Measurements from ENCODE around the gene S100A3.
A peak's percentile ranks its signal among the peaks of the same experiment; 100 is the strongest.
"Not testable (repeated sequence)": the region's sequence is repeated elsewhere in the genome, so short reads cannot be mapped to it uniquely, and the experiment has no call there.

S100A3 gene

GRCh38 chr1:153568367-153569099 is 19.5 kb upstream of the S100A3 start:
- DNase-seq = peak; percentile 78

DNA sequence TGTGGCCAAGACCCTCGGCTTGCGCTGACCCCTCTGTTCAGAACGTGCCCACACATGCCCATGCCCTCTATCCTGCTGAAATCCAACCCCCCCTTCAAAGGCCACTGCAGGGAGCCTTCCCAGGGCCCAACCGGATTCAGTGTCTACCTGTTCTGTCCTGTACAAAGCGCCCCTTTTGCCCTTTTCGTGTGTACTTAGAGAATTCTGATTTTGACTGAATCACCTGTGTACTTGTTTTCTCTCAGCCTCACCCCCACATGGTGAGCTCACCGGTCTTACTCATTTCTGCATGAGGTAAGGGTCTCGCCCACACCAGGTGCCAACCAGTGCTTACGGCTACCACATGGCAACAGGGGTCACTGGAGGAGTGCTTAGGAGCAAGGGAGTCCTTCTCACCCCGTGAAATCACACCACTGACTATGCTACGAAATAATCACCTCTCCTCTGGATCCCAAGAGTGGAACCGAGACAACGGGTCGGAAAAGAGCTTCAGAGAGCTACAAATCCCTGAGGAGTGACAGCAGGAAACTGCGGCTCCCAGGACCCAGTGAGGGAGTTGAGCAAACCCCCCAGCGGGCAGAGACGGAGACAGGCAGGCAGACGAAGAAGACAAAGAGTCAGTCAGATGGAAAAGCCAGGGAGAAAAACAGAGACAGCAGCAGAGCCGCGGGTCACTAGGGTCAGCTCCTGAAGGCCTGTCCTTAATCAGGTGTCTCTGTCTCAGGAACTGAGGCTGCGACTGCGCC is 18.7 kb upstream of the S100A3 start:
- no peak for DNase-seq

GRCh38 chr1:153566414-153567371 is 17.6 kb upstream of the S100A3 start:
- DNase-seq = peak; percentile 99

- peak; percentile 96 for DNase-seq
Measured at GRCh38 chr1:153565529-153566374, 16.7 kb upstream of the S100A3 start, which contains the start of gene S100A2. Gene S100A2 (minus strand): TSS chr1:153565844. CDS start chr1:153563877, 1,967 bp downstream.

DNA sequence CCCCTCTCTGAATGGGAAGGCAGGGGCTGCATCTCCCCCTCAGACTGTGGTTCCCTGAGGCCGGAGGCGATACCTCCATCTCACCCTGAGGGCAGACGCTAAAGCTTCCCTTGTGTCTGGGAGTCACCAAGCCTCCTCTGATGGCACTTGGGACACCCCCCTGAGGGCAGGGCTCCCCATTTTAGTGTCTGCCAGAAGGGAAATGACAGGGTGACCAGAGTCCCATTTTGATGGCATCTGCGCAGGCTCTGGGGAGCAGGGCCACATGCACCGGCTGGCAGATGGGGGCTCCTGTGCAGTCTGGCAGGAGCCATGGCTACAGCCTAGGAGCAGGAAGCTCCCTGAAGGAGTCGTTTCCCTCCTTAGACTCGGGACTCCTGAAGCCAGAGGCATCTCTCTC is 14.9 kb upstream of the S100A3 start:
- no peak for DNase-seq

DNA sequence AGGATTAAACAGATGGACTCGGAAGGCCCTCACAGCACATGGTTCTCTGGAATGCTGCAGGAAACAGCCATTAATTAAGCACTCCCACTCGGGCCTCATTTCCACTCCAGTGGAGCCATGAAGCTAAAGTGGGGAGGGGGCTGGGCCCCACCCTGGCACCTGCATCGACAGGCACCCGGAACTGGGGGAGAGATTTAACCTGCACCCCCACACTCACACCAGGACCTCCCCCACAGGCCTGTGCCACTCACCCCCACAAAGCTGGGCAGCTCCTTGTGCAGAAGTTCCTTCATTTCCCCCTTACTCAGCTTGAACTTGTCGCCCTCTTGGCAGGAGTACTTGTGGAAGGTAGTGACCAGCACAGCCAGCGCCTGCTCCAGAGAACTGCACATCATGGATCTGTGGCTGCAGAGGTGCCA is 14.4 kb upstream of the S100A3 start:
- DNase-seq = no peak

- not testable (repeated sequence) for DNase-seq
Measured at GRCh38 chr1:153562021-153562420, 13.0 kb upstream of the S100A3 start.

DNA sequence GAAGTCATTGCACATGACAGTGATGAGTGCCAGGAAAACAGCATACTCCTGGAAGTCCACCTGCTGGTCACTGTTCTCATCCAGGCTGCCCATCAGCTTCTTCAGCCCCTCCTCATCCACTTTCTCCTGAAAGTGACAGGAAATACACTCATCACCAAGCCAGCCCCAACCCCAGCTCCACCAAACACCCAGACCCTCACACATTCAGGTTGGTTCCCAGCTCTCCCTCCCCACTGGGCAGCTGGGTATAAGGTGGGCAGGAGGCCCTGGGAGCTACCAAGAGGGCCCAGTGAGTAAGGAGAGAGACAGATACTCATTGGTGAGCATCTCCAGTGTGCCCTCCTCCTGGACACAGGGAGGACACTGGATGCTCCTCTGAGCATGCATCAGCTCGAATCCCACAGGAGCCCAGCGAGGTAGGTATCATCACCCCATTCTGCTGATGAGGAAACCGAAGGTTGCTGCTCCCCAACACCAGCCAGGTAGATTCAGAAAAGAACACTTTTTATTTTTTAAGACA is 12.5 kb upstream of the S100A3 start:
- no peak for DNase-seq

GRCh38 chr1:153560771-153561465 is 11.9 kb upstream of the S100A3 start:
- no peak for DNase-seq

DNA sequence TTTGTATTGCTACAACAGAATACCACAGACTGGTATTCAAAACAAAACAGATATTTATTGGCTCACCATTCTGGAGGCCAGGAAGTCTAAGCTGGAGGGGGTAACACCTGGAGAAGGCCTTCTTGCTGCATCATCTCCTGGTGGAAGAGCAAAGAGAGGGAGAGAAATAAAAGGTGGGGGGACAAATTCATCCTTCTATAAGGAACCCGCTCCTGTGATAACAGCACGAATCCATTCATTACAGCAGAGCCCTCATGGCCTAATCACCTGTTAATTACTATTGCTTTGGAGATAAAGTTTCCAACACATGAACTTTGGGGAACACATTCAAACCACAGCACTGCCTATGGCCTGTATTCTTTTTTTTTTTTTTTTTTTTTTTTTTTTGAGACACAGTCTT is 11.2 kb upstream of the S100A3 start:
- DNase-seq = no peak

DNA sequence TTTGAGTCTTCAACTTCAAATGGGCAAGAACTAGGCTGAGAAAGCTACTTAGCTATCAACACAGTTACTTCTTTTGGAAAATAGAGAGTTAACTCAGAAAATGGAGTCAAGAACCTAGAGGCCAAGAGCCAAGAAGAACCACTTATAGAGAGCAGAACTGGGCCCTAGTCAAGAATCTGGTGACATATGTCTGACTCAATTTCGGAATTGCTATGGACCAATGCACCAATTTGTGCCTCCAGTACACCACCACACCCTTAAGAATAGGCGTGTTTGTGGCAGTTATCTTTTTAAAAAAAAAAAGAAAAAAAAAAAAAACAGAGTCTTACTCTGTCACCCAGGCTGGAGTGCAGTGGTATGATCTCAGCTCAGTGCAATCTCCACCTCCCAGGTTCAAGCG is 8.8 kb upstream of the S100A3 start:
- no peak for DNase-seq

- DNase-seq = no peak
Measured at GRCh38 chr1:153556348-153556747, 7.3 kb upstream of the S100A3 start.

DNA sequence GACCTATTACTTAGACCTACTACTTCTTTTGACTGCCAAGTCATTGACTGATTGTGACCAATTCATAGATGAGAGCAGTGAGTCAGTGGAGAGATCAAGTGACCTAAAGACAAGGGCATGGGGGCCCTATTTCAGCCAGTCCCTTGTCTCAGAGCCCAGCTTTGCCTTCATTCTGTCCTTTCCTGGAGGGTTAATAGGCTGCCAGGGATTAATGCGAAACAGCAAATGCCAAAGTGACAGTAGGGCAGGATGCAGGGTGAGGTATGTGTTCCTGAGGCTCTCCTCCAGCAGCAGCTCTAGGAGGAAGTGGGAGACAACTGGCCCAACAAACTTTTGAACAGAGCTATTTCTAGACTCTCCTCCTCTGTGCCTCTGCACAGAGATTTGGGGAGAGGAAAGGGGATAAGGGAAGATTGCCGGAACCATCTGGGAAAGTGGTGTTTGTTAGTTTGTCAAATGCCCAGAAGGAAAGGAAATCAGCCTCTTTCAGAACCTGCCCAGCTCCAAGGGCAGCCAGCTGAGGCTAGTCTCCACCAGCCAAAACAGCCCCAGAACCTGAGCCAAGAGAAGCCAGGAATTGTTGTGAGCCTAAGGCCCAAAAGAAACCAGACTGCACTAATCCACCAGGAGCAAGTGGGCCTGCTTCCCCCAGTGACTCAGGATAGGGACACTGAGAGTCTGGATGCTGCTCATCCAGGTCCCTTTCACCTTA is 4.9 kb upstream of the S100A3 start:
- no peak for DNase-seq

- no peak for DNase-seq
Measured at GRCh38 chr1:153553096-153553495, 4.0 kb upstream of the S100A3 start.

DNA sequence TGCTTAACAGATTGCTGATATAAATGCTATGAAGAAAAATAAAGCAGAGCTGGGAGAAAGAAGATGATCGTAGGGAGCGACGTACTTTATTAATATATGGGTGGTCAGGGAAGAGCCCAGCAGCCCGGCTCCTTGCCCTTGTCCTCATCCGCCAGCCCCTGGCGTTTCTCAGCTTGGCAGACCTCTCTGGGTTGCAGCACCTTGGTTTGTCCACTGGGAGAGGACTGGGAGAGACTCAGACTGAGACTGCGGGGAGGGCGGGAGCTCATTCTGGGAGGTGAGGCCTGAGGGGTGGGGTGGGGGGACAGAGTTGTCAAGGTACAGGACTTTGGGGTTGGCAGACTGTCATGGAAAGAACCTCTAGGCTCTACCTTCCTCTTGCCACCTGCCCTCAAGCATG is 3.3 kb upstream of the S100A3 start:
- no peak for DNase-seq

DNA sequence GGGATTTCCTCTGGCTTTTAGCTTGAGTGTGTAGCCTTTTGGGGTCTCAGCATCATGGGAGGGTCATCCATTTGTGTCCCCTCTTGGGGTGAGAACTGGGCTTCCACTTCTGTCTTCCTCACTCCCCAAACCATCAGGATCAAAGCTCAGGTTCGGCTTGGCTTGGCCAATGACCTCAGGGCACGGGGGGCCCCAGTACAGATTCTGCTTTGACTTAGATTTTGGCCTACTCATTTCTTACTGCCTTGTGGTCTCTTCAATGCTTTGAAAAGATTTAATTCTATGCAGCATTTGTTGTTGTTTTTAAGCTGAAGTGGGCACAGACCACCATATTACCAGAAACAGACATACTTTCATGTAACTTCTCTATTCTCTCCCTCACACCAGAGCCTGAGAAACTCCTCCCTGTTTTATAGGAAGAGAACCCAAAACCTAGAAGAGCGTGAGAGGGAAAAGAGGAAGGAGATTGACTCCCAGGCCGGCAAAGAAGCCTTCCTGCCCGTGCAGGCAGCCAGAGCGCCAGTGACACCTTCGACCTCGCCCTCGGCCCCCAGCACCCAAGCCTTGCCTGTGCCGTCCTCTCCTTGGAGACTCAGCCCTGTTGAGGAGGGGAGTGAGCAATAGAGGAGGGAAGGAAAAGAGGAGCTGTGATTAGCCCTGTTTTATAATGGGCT is 1.9 kb upstream of the S100A3 start:
- no peak for DNase-seq

GRCh38 chr1:153550398-153550758 is 1.3 kb upstream of the S100A3 start:
- no peak for DNase-seq

DNA sequence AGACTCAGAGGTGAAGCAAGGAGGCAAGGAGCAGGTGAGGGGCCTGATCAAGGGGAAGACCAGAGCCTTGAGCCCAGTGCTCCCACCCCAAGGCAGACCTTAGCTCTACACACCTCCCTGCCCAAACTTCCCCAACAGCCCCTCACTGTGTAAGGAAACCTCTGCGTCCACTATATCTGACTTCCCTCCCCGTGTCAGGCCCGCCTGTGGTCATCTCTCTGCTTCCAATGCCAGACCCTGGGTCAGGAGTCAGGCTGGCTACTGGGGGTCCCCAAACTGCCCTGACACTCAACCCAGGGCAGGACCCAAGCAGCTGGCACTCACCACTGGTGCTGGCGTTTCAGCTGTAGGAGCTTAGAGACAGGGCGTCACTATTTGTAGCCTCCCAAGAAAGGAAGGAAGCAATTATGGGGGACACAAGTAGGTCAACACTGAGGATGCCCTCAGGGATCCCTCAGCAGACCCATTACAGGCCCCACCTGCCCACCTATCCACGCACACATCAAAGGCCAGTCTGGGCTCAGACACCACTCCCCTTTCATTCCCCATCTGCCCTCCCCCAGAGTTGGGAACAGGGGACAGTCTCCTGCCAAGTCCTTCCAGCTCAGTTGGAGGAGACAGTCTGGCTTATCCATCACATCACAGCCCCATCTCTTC is 811 bp upstream of the S100A3 start:
- DNase-seq = no peak

Measured in HCEC 1CT (cell line).